HCT116 (cell line): ENCODE data around the gene CCN5. TPM values are rescaled to one million over a fixed set of nuclear protein-coding genes. Genes with fewer than 3 reads are reported as not detected.

Experiments
- ATAC-seq: fragments of 200-7000 bp; cut with Tn5 transposase; 2 replicates; pipeline ENCODE4 v1.9.1; 2020; ENCODE audit warnings: mild to moderate bottlenecking, moderate library complexity
- BruUV-seq: library from RNA; stranded (reverse); fragments of 400-500 nt; replicated peaks from 2 replicates; lab custom pipeline; 2021; lab: Mats Ljungman, UMichigan
- CTCF ChIA-PET: fragments of 300-600 bp; sonication (Branson Sonifier 250); formaldehyde crosslinking; loops from one replicate; lab custom pipeline; 2021; ENCODE audit warnings: antibody characterized with exemption; lab: Charles Lee
- POLR2A ChIA-PET: fragments of 300-600, 350-600 bp; sonication (Branson Sonifier 250); formaldehyde crosslinking; loops from one replicate; lab custom pipeline; 2021; ENCODE audit warnings: antibody characterized with exemption; lab: Charles Lee
- RAD21 ChIA-PET, 2 experiments: fragments of 300-600 bp; sonication (Branson Sonifier 250); formaldehyde crosslinking; loops; one replicate each; lab custom pipeline; 2023; ENCODE audit warnings: low total read pairs in 2 of 2; ENCODE audit not compliant: uncharacterized antibody in 2 of 2, unreplicated experiment in 2 of 2, low non-redundant PET in 1 of 2; lab: Charles Lee
- DNase-seq: peaks from one replicate; pipeline ENCODE4 v3.0.0-alpha.2; 2010; ENCODE audit warnings: low read depth, low spot score
- H2AFZ ChIP-seq: fragments of 200-600 bp; shearing (Covaris generic), sonication (generic); 2 replicates; pipeline ENCODE4 v1.6.1; 2017; ENCODE audit warnings: low read depth, mixed run types, mixed read lengths, antibody characterized with exemption, low read length; ENCODE audit not compliant: poor library complexity, severe bottlenecking
- H3K27ac ChIP-seq: 2 replicates; pipeline ENCODE4 v1.5.1; 2012; ENCODE audit warnings: low read depth, low read length
- H3K27me3 ChIP-seq: fragments of 200-600 bp; sonication (generic); 2 replicates; pipeline ENCODE4 v1.6.1; 2016; ENCODE audit warnings: mixed run types, low read length, mixed read lengths; ENCODE audit not compliant: insufficient read depth
- H3K36me3 ChIP-seq, 2 experiments: fragments of 200-500 bp in 1 of 2; fragments of 200-600 bp in 1 of 2; sonication (Bioruptor generic) in 1 of 2; sonication (generic) in 1 of 2; 2 replicates each; pipeline versions ENCODE4 v1.5.1 to v1.6.1; 2014 to 2016; ENCODE audit warnings: low read length in 2 of 2, inconsistent platforms in 1 of 2, mixed read lengths in 1 of 2, mixed run types in 1 of 2; ENCODE audit not compliant: insufficient read depth in 2 of 2, control insufficient read depth in 1 of 2
- H3K4me1 ChIP-seq, 2 experiments: fragments of 200-600 bp in 1 of 2; sonication (generic) in 1 of 2; 2 replicates each; pipeline versions ENCODE4 v1.5.1 to v1.6.1; 2012 to 2017; ENCODE audit warnings: low read length in 2 of 2, inconsistent platforms in 1 of 2, mild to moderate bottlenecking in 1 of 2, mixed read lengths in 1 of 2, mixed run types in 1 of 2, moderate library complexity in 1 of 2; ENCODE audit not compliant: insufficient read depth in 2 of 2, control insufficient read depth in 1 of 2
- H3K4me2 ChIP-seq: fragments of 200-600 bp; sonication (generic); 2 replicates; pipeline ENCODE4 v1.6.1; 2017; ENCODE audit warnings: mixed run types, low read length, mixed read lengths
- H3K4me3 ChIP-seq, 2 experiments: fragments of 200-600 bp in 1 of 2; sonication (generic) in 1 of 2; replicated peaks in 1 of 2; 2 replicates each; pipeline ENCODE4 v1.5.1; 2011 to 2016; ENCODE audit warnings: low read length in 2 of 2, control low read depth in 1 of 2, low read depth in 1 of 2, mild to moderate bottlenecking in 1 of 2, mixed read lengths in 1 of 2, mixed run types in 1 of 2
- H3K79me2 ChIP-seq: fragments of 200-600 bp; sonication (generic); 2 replicates; pipeline ENCODE4 v1.6.1; 2017; ENCODE audit warnings: mild to moderate bottlenecking, mixed run types, low read length, moderate library complexity, mixed read lengths; ENCODE audit not compliant: insufficient read depth
- H3K9ac ChIP-seq: fragments of 200-600 bp; sonication (generic); 2 replicates; pipeline ENCODE4 v1.6.1; 2016; ENCODE audit warnings: low read length, mixed read lengths
- H3K9me2 ChIP-seq: fragments of 200-600 bp; sonication (generic), shearing (Covaris generic); 2 replicates; pipeline ENCODE4 v1.6.1; 2017; ENCODE audit warnings: mixed run types, mild to moderate bottlenecking, moderate library complexity; ENCODE audit not compliant: insufficient read depth
- H3K9me3 ChIP-seq, 2 experiments: fragments of 200-500 bp in 1 of 2; fragments of 200-600 bp in 1 of 2; sonication (Bioruptor generic) in 1 of 2; sonication (generic) in 1 of 2; 2 replicates each; pipeline ENCODE4 v1.6.1; 2014 to 2017; ENCODE audit warnings: low read length in 2 of 2, mixed read lengths in 2 of 2, inconsistent platforms in 1 of 2, low read depth in 1 of 2, mild to moderate bottlenecking in 1 of 2, mixed run types in 1 of 2, moderate library complexity in 1 of 2; ENCODE audit not compliant: control insufficient read depth in 1 of 2, insufficient read depth in 1 of 2
- H4K20me1 ChIP-seq: fragments of 200-600 bp; sonication (generic), shearing (Covaris generic); 2 replicates; pipeline ENCODE4 v1.6.1; 2017; ENCODE audit warnings: mixed run types, mild to moderate bottlenecking, moderate library complexity; ENCODE audit not compliant: insufficient read depth
- ATF3 ChIP-seq: IDR thresholded peaks from 2 replicates; pipeline ENCODE4 v1.6.1; 2012
- CTCF ChIP-seq, 3 experiments: fragments of 200-600 bp in 1 of 3; sonication (generic) in 1 of 3; IDR thresholded peaks in 2 of 3; conservative IDR thresholded peaks in 1 of 3; 2 replicates each; pipeline ENCODE4 v1.5.1; 2012 to 2017; ENCODE audit warnings: low read depth in 2 of 3, low read length in 2 of 3, antibody characterized with exemption in 1 of 3, borderline replicate concordance in 1 of 3, control low read depth in 1 of 3, mild to moderate bottlenecking in 1 of 3, mixed read lengths in 1 of 3, mixed run types in 1 of 3, moderate library complexity in 1 of 3; ENCODE audit not compliant: insufficient read depth in 1 of 3
- EGR1 ChIP-seq: IDR thresholded peaks from 2 replicates; pipeline ENCODE4 v1.6.1; 2012; ENCODE audit warnings: low read depth
- EZH2 ChIP-seq: fragments of 200-600 bp; sonication (generic); IDR thresholded peaks from 2 replicates; pipeline ENCODE4 v1.6.1; 2017; ENCODE audit warnings: antibody characterized with exemption, mixed run types
- FOSL1 ChIP-seq: IDR thresholded peaks from 2 replicates; pipeline ENCODE4 v1.6.1; 2012; ENCODE audit warnings: low read depth
- JUND ChIP-seq: IDR thresholded peaks from 2 replicates; pipeline ENCODE4 v1.6.1; 2012
- MAX ChIP-seq: IDR thresholded peaks from 2 replicates; pipeline ENCODE4 v1.6.1; 2012
- POLR2A ChIP-seq: IDR thresholded peaks from 2 replicates; pipeline ENCODE4 v1.7.0; 2011; ENCODE audit warnings: borderline replicate concordance; ENCODE audit not compliant: insufficient read depth, insufficient read length; ENCODE audit errors: extremely low read depth
- POLR2AphosphoS5 ChIP-seq: IDR thresholded peaks from 2 replicates; pipeline ENCODE4 v1.6.1; 2011; ENCODE audit warnings: mild to moderate bottlenecking, low read depth, low read length, moderate library complexity
- RAD21 ChIP-seq: IDR thresholded peaks from 2 replicates; pipeline ENCODE4 v1.6.1; 2012; ENCODE audit warnings: low read depth, mild to moderate bottlenecking
- REST ChIP-seq: IDR thresholded peaks from 2 replicates; pipeline ENCODE4 v1.6.1; 2012; ENCODE audit warnings: low read depth
- SIN3A ChIP-seq: IDR thresholded peaks from 2 replicates; pipeline ENCODE4 v1.6.1; 2012; ENCODE audit warnings: low read depth
- SP1 ChIP-seq: IDR thresholded peaks from 2 replicates; pipeline ENCODE4 v1.6.1; 2012; ENCODE audit warnings: low read depth
- SRF ChIP-seq: IDR thresholded peaks from 2 replicates; pipeline ENCODE4 v1.6.1; 2012; ENCODE audit warnings: low read depth
- TCF7L2 ChIP-seq: IDR thresholded peaks from 2 replicates; pipeline ENCODE4 v1.7.0; 2011; ENCODE audit warnings: borderline replicate concordance, inconsistent platforms; ENCODE audit not compliant: insufficient read depth, insufficient read length; ENCODE audit errors: extremely low read depth
- ZBTB33 ChIP-seq: IDR thresholded peaks from 2 replicates; pipeline ENCODE4 v1.6.1; 2011; ENCODE audit warnings: mild to moderate bottlenecking, low read length, moderate library complexity; ENCODE audit not compliant: insufficient replicate concordance; ENCODE audit errors: extremely low read depth
- ZFX ChIP-seq: fragments of 450-650 bp; IDR thresholded peaks from 2 replicates; pipeline ENCODE4 v1.6.1; 2017
- ZNF274 ChIP-seq: fragments of 200-500 bp; sonication (Bioruptor generic); IDR thresholded peaks from 2 replicates; pipeline ENCODE4 v1.6.1; 2014; ENCODE audit warnings: mild to moderate bottlenecking, low read depth, low read length, inconsistent platforms
- intact Hi-C: fragments of 100-400 bp; cut with micrococcal nuclease; formaldehyde crosslinking; loops from 2 replicates; pipeline ENCODE4 v1.10.0; 2022
- total RNA-seq: library from RNA; stranded (reverse); gene quantifications from one replicate; pipeline ENCODE4 v1.2.1, GENCODE V29; 2021; ENCODE audit not compliant: unreplicated experiment

Gene CCN5
- total RNA-seq, 1 experiment from 2014 or later, result 0.20 TPM

GRCh38 chr20:44748005-44748370, 32.8 kb downstream of the CCN5 start:
- ChIA-PET CTCF (interaction anchor here (0.7 to 2.3 kb wide), 24 partner anchors 9 to 542 kb away, joined by 3 to 20 read pairs (median 5); partner anchors contain the start of genes CCN5, PABPC1L and YWHAB), RAD21 (interaction anchor here (0.6 to 1.9 kb wide), 6 partner anchors 62 to 477 kb away, joined by 3 to 7 read pairs (median 4); no protein-coding TSS in a partner anchor), POLR2A (interaction anchor here (0.9 to 1.8 kb wide), 3 partner anchors 19 to 119 kb away, joined by 3 to 5 read pairs (median 4); no protein-coding TSS in a partner anchor)
- no peaks in the 10 kb centered on the region for H3K9me2 ChIP-seq
- H4K20me1 ChIP-seq, result no peaks in the 10 kb centered on the region
- BruUV-seq, result no TSS peak
- H3K4me2 ChIP-seq, result no peak overlapping the region; the same call in 1 of the 2 replicates
- no peak overlapping the region for H2AFZ ChIP-seq
- DNase-seq, result peak; percentile 18
- peaks cover 8 to 12% of the 10 kb centered on the region in 2 experiments; a peak in 3 of 4 replicates for H3K4me1 ChIP-seq
- TF ChIP-seq CTCF (IDR thresholded peaks at IDR 0.05 in 2 of 3, conservative IDR thresholded peaks at IDR 0.05 in 1 of 3; ENCODE audit: borderline replicate concordance in 1 of 3, insufficient read depth in 1 of 3, low read depth in 2 of 3, low read length in 2 of 3), result no peak
- TF ChIP-seq FOSL1, result no peak
- TF ChIP-seq ZBTB33, result no peak
- TF ChIP-seq EZH2, result no peak
- no peak for TF ChIP-seq EGR1
- TF ChIP-seq POLR2AphosphoS5, result no peak
- TF ChIP-seq SIN3A, result no peak
- no peak for TF ChIP-seq SP1
- TF ChIP-seq POLR2A, result no peak
- TF ChIP-seq REST, result no peak
- TF ChIP-seq JUND, result no peak
- TF ChIP-seq ZFX, result no peak
- no peak for TF ChIP-seq ATF3
- no peak for TF ChIP-seq RAD21
- TF ChIP-seq MAX, result no peak
- no peak for TF ChIP-seq SRF
- no peak for TF ChIP-seq ZNF274
- no peak for TF ChIP-seq TCF7L2
- 0 out of 2 replicates have a peak, but pooled peaks have one; percentile 31 for ATAC-seq
- no peaks in the 10 kb centered on the region for H3K27me3 ChIP-seq
- no peak overlapping the region for H3K9ac ChIP-seq
- no peaks in the 10 kb centered on the region for H3K79me2 ChIP-seq
- H3K27ac ChIP-seq, result no peak overlapping the region
- intact Hi-C loops, result no loop called here
- H3K4me3 ChIP-seq, result no peak overlapping the region
- no peaks in the 10 kb centered on the region for H3K36me3 ChIP-seq
- H3K9me3 ChIP-seq, result no peaks in the 10 kb centered on the region
